Large intestine (tissue), 3 donors: ENCODE measurements around the gene RWDD4. TPM values are rescaled to one million over a fixed set of nuclear protein-coding genes. Genes with fewer than 3 reads are reported as not detected.

Experiments used
- DNase-seq, 2 donors: peaks; one replicate each; pipeline versions ENCODE4 v3.0.0 to v3.0.0-alpha.2; 2013
- H3K27ac ChIP-seq: one replicate; pipeline ENCODE4 v1.5.1; 2013; ENCODE audit warnings: low read length
- H3K27me3 ChIP-seq: 2 replicates; pipeline ENCODE4 v1.6.1; 2013; ENCODE audit warnings: low read length; ENCODE audit not compliant: control insufficient read depth, insufficient read depth
- H3K36me3 ChIP-seq: 2 replicates; pipeline ENCODE4 v1.6.1; 2013; ENCODE audit warnings: low read length; ENCODE audit not compliant: control insufficient read depth, insufficient read depth
- H3K4me1 ChIP-seq: one replicate; pipeline ENCODE4 v1.6.1; 2013; ENCODE audit warnings: low read length; ENCODE audit not compliant: control insufficient read depth, insufficient read depth
- H3K4me3 ChIP-seq: one replicate; pipeline ENCODE4 v1.5.1; 2013; ENCODE audit warnings: low read length
- H3K9me3 ChIP-seq: one replicate; pipeline ENCODE4 v1.6.1; 2013; ENCODE audit warnings: mild to moderate bottlenecking, low read depth, low read length, moderate library complexity; ENCODE audit not compliant: control insufficient read depth
- WGBS: methylation state at CpG from one replicate; pipeline ENCODE4 v1.1.5; 2013; ENCODE audit warnings: low lambda C conversion rate; ENCODE audit not compliant: insufficient coverage; 5-methylcytosine and 5-hydroxymethylcytosine counted together
- polyA plus RNA-seq: library from polyadenylated mRNA; unstranded; fragments of 120-200 nt; gene quantifications from one replicate; pipeline ENCODE4 v1.2.1, GENCODE V29; 2013

Gene RWDD4
- polyA plus RNA-seq, 1 donor = 20.0 TPM

- Histone ChIP-seq H3K9me3 (no peaks in the 10 kb centered on the region), H3K27ac (no peak overlapping the region), H3K36me3 (no peaks in the 10 kb centered on the region), H3K4me1 (no peaks in the 10 kb centered on the region), H3K27me3 (no peaks in the 10 kb centered on the region), H3K4me3 (no peak overlapping the region)
- no peak for DNase-seq
- WGBS = no CpG with 5 or more reads among the region's 6 CpGs
Observed at GRCh38 chr4:183626168-183626567, 32.8 kb downstream of the RWDD4 start.

- no peaks in the 10 kb centered on the region for H3K36me3 ChIP-seq
- DNase-seq = no peak
- no peaks in the 10 kb centered on the region for H3K9me3 ChIP-seq
- peaks cover 2% of the 10 kb centered on the region for H3K4me1 ChIP-seq
- no peaks in the 10 kb centered on the region for H3K27me3 ChIP-seq
- WGBS = 67% methylated on average over 1 of the region's 6 CpGs
- H3K27ac ChIP-seq = no peak overlapping the region
- H3K4me3 ChIP-seq = no peak overlapping the region
Observed at GRCh38 chr4:183624548-183624947, 34.4 kb downstream of the RWDD4 start.

- H3K27ac ChIP-seq = no peak overlapping the region
- peaks cover 9% of the 10 kb centered on the region for H3K4me1 ChIP-seq
- no peaks in the 10 kb centered on the region for H3K27me3 ChIP-seq
- no peaks in the 10 kb centered on the region for H3K36me3 ChIP-seq
- no peak for DNase-seq
- no peaks in the 10 kb centered on the region for H3K9me3 ChIP-seq
- H3K4me3 ChIP-seq = no peak overlapping the region
- WGBS = no CpG with 5 or more reads among the region's 1 CpG
Observed at GRCh38 chr4:183621875-183622274, 37.1 kb downstream of the RWDD4 start.

DNA sequence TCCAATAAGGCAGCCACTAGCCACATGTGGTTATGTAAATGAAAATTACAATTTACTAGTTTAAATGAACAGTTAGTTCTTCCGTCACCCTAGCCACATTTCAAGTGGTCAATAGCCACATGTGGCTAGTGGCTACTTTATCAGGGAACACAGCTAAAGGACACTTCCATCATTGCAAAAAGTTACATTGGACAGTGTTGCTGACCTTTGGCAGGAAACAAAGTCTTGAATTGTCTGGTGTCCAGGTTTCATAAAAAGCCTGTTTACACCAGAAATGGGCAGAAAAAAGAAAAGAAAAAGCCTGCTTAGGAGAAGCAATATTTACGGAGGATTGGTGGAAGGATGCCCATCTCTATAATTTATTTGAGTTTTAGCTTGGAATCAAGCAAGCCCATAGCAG is 38.6 kb downstream of the RWDD4 start:
- H3K9me3 ChIP-seq = no peaks in the 10 kb centered on the region
- H3K36me3 ChIP-seq = no peaks in the 10 kb centered on the region
- no peak overlapping the region for H3K4me3 ChIP-seq
- DNase-seq = no peak
- no peaks in the 10 kb centered on the region for H3K27me3 ChIP-seq
- H3K4me1 ChIP-seq = peaks cover 9% of the 10 kb centered on the region
- WGBS = no CpG with 5 or more reads among the region's 2 CpGs
- no peak overlapping the region for H3K27ac ChIP-seq

- WGBS = 38% methylated on average over 1 of the region's 4 CpGs
- H3K27me3 ChIP-seq = no peaks in the 10 kb centered on the region
- peak; percentile 81 to 89 for DNase-seq
- H3K9me3 ChIP-seq = no peaks in the 10 kb centered on the region
- peak overlapping the region; percentile 36 for H3K4me3 ChIP-seq
- peaks cover 9% of the 10 kb centered on the region for H3K4me1 ChIP-seq
- no peaks in the 10 kb centered on the region for H3K36me3 ChIP-seq
- peak overlapping the region; percentile 85 for H3K27ac ChIP-seq
Observed at GRCh38 chr4:183618681-183619080, 40.3 kb downstream of the RWDD4 start.

GRCh38 chr4:183617075-183617474 is 41.9 kb downstream of the RWDD4 start:
- peaks cover 9% of the 10 kb centered on the region for H3K4me1 ChIP-seq
- 97% methylated on average over 2 of the region's 2 CpGs for WGBS
- no peak for DNase-seq
- H3K27me3 ChIP-seq = no peaks in the 10 kb centered on the region
- peak overlapping the region; percentile 36 for H3K4me3 ChIP-seq
- no peaks in the 10 kb centered on the region for H3K36me3 ChIP-seq
- no peaks in the 10 kb centered on the region for H3K9me3 ChIP-seq
- H3K27ac ChIP-seq = peak overlapping the region; percentile 74

DNA sequence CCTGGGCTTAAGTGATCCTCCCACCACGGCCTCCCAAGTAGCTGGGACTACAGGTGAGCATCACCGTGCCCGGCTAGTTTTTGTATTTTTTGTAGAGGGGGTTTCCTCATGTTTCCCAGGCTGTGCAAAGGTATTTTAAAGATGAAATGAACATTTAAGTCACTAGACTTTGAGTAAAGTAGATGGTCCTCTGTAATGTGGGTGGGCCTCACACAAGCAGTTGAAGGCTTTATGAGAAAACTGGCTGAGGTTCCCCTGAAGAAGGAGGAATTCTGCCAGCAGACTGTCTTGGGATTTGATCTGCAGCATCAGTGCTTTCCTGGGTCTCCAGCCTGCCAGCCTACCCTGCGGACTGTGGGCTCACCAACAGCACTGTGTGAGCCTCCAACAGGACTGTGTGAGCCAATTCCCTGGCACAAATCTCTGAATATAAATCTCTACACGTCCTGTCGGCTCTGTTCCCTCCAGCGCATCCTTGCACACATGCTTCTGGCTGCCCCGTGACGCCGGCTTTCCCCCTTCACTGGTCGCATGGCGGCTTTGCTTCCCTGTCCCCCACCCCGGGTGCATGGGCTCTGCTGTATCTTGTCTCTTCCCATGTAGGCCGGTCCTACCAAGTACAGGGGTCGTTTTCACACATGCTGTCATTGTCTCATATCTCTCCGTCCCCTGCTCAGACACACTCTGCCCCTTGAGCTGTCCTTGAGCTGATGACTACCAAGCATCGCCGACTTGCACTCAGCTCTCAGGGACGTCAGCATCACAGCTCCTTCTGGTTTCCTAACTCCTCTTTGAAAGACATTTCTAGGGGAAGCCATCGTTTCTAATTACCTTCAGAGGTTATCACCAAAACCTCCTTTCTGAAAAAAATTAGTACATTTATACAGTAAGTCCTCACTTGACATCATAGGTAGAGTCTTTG is 46.4 kb downstream of the RWDD4 start:
- Histone ChIP-seq H3K27ac (no peak overlapping the region), H3K4me1 (peaks cover 8% of the 10 kb centered on the region), H3K27me3 (no peaks in the 10 kb centered on the region), H3K9me3 (no peaks in the 10 kb centered on the region), H3K4me3 (no peak overlapping the region), H3K36me3 (no peaks in the 10 kb centered on the region)
- WGBS = 53% methylated on average over 2 of the region's 20 CpGs
- no peak for DNase-seq

- no peaks in the 10 kb centered on the region for H3K9me3 ChIP-seq
- no peaks in the 10 kb centered on the region for H3K27me3 ChIP-seq
- no peaks in the 10 kb centered on the region for H3K36me3 ChIP-seq
- peak overlapping the region; percentile 25 for H3K27ac ChIP-seq
- no peak for DNase-seq
- no peak overlapping the region for H3K4me3 ChIP-seq
- peaks cover 8% of the 10 kb centered on the region for H3K4me1 ChIP-seq
- WGBS = no CpG with 5 or more reads among the region's 15 CpGs
Observed at GRCh38 chr4:183611210-183611830, 47.7 kb downstream of the RWDD4 start.

DNA sequence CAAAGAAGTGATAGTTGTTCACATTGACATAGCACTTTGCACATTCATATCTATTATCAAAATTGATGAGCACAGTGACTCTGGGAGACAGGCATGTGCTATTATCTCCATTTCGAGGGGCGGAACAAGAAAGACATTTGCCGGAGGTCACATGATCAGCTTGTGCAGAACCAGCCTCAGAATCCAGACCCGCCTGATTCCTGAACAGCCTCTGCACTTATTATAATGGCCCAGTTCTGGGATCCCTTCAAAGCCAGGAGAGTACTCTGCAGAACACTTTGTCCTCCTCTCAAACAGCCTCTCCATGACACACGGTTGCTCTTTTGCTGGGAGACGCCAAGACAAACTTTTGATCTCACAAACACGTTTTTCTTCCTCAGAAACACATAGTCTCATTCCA is 48.4 kb downstream of the RWDD4 start:
- Histone ChIP-seq H3K4me3 (no peak overlapping the region), H3K36me3 (no peaks in the 10 kb centered on the region), H3K9me3 (no peaks in the 10 kb centered on the region), H3K27me3 (no peaks in the 10 kb centered on the region), H3K27ac (peak overlapping the region; percentile 57), H3K4me1 (peaks cover 8% of the 10 kb centered on the region)
- peak; percentile 42 to 55 for DNase-seq
- WGBS = 40% methylated on average over 1 of the region's 7 CpGs

DNA sequence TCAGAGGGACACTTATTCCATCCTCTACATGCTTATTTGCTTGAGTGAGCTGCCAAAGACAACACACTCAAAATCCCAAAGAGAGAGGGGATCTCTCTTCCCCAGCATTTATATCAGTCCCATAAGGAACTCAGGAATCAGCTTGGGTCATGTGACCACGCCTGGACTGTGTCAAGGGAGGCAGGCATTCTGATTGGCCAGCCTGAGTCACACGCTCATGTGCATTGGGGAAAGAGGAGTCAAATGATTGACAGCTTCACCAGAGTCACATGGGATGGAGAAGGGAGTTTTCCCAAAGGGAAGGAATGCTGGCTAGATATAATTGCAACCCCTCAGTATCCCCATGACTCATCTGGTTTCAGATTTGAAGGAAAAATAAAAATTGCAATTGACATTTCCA is 49.0 kb downstream of the RWDD4 start:
- no peaks in the 10 kb centered on the region for H3K27me3 ChIP-seq
- H3K36me3 ChIP-seq = no peaks in the 10 kb centered on the region
- no peak overlapping the region for H3K4me3 ChIP-seq
- peaks cover 8% of the 10 kb centered on the region for H3K4me1 ChIP-seq
- no CpG with 5 or more reads among the region's 2 CpGs for WGBS
- H3K27ac ChIP-seq = peak overlapping the region; percentile 57
- peak; percentile 52 to 55 for DNase-seq
- no peaks in the 10 kb centered on the region for H3K9me3 ChIP-seq
